Hepatocyte (in vitro differentiated cells): ENCODE results near the gene TEX55. TPM values are rescaled to one million over a fixed set of nuclear protein-coding genes. Genes with fewer than 3 reads are reported as not detected.

Experiments used
- DNase-seq: peaks from one replicate; pipeline ENCODE4 v3.0.0-alpha.2; 2016; ENCODE audit warnings: low spot score
- H2AFZ ChIP-seq: fragments of 200-600 bp; sonication (generic); 2 replicates; pipeline ENCODE4 v1.6.0; 2016; ENCODE audit warnings: antibody characterized with exemption, mild to moderate bottlenecking
- H3K27ac ChIP-seq: fragments of 200-600 bp; sonication (generic); 2 replicates; pipeline ENCODE4 v1.5.1; 2016; ENCODE audit warnings: mild to moderate bottlenecking
- H3K27me3 ChIP-seq: fragments of 200-600 bp; sonication (generic); 2 replicates; pipeline ENCODE4 v1.6.1; 2016
- H3K36me3 ChIP-seq: fragments of 200-600 bp; sonication (generic); replicated peaks from 2 replicates; pipeline ENCODE4 v1.5.1; 2016; ENCODE audit warnings: low read depth; ENCODE audit not compliant: insufficient read depth
- H3K4me1 ChIP-seq: fragments of 200-600 bp; sonication (generic); 2 replicates; pipeline ENCODE4 v1.5.1; 2016; ENCODE audit warnings: mild to moderate bottlenecking, moderate library complexity; ENCODE audit not compliant: insufficient read depth
- H3K4me2 ChIP-seq: fragments of 200-600 bp; sonication (generic); 2 replicates; pipeline ENCODE4 v1.6.0; 2016
- H3K4me3 ChIP-seq: fragments of 200-600 bp; sonication (generic); 2 replicates; pipeline ENCODE4 v1.5.1; 2016; ENCODE audit warnings: mild to moderate bottlenecking
- H3K79me2 ChIP-seq: fragments of 200-600 bp; sonication (generic); 2 replicates; pipeline ENCODE4 v1.6.0; 2017; ENCODE audit warnings: mild to moderate bottlenecking
- H3K9me2 ChIP-seq: fragments of 200-600 bp; sonication (generic); replicated peaks from 2 replicates; pipeline ENCODE4 v1.6.0; 2017; ENCODE audit warnings: mild to moderate bottlenecking; ENCODE audit not compliant: insufficient read depth
- H3K9me3 ChIP-seq: fragments of 200-600 bp; sonication (generic); 2 replicates; pipeline ENCODE4 v1.5.1; 2016; ENCODE audit warnings: low read depth, mild to moderate bottlenecking
- H4K20me1 ChIP-seq: fragments of 200-600 bp; sonication (generic); 2 replicates; pipeline ENCODE4 v1.6.0; 2016; ENCODE audit warnings: mild to moderate bottlenecking; ENCODE audit not compliant: insufficient read depth, poor library complexity, severe bottlenecking
- EZH2 ChIP-seq: fragments of 200-600 bp; sonication (generic); IDR thresholded peaks from 2 replicates; pipeline ENCODE4 v1.6.1; 2016; ENCODE audit warnings: antibody characterized with exemption, mild to moderate bottlenecking, borderline replicate concordance
- EZH2phosphoT487 ChIP-seq: fragments of 200-600 bp; sonication (generic); IDR thresholded peaks from one replicate; pipeline ENCODE4 v1.6.1; 2018; ENCODE audit warnings: antibody characterized with exemption, mild to moderate bottlenecking, low read depth, moderate library complexity; ENCODE audit not compliant: unreplicated experiment, severe bottlenecking
- WGBS: methylation state at CpG from one replicate; pipeline ENCODE4 v1.1.6; 2016; ENCODE audit warnings: low lambda C conversion rate; ENCODE audit errors: missing lambda C conversion rate; 5-methylcytosine and 5-hydroxymethylcytosine counted together
- polyA plus RNA-seq: library from polyadenylated mRNA; unstranded; fragments of >200 nt; fragmentation: Nextera tagmentation; extraction: Ambion mirVana; gene quantifications from 2 replicates; pipeline ENCODE4 v1.2.1, GENCODE V29; 2016
- total RNA-seq: library from RNA; depleted of rRNA; stranded (reverse); fragments of >200 nt; gene quantifications from 2 replicates; pipeline ENCODE4 v1.2.3, GENCODE V29; 2014
- TF ChIP-seq, protein P1 (sequence below): fragments of 200-600 bp; sonication (generic); IDR thresholded peaks from 2 replicates; pipeline ENCODE4 v1.5.1; 2016; ENCODE audit warnings: antibody characterized with exemption, mild to moderate bottlenecking; ENCODE audit not compliant: poor library complexity

TEX55 gene
- total and polyA plus RNA-seq, 2 experiments from 2014 or later = not detected

DNA sequence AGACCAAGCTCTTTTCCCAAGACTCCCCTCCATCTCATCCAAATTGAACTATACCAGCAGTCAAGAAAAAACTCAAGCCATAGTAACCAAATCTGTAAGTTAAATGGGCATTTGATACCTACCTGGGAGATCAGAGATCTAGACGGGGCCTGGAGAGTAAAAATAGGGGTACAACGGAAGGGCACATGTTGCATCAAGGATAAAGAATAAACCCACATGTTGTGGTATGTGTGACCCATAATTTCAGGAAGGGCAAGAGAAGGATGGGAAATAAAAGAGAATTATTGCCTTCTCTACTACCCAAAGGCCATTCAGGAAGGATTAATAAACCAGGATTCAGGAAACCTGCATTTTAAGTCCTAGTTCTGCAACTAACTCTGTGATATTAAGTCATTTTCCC lies 1.5 kb downstream of the TEX55 start:
- no peaks in the 10 kb centered on the region for H3K36me3 ChIP-seq
- no peaks in the 10 kb centered on the region for H3K79me2 ChIP-seq
- DNase-seq = no peak
- TF ChIP-seq, protein P1, sequence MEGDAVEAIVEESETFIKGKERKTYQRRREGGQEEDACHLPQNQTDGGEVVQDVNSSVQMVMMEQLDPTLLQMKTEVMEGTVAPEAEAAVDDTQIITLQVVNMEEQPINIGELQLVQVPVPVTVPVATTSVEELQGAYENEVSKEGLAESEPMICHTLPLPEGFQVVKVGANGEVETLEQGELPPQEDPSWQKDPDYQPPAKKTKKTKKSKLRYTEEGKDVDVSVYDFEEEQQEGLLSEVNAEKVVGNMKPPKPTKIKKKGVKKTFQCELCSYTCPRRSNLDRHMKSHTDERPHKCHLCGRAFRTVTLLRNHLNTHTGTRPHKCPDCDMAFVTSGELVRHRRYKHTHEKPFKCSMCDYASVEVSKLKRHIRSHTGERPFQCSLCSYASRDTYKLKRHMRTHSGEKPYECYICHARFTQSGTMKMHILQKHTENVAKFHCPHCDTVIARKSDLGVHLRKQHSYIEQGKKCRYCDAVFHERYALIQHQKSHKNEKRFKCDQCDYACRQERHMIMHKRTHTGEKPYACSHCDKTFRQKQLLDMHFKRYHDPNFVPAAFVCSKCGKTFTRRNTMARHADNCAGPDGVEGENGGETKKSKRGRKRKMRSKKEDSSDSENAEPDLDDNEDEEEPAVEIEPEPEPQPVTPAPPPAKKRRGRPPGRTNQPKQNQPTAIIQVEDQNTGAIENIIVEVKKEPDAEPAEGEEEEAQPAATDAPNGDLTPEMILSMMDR = no peak
- TF ChIP-seq EZH2phosphoT487 = no peak
- no peak for TF ChIP-seq EZH2
- no peak overlapping the region for H3K27ac ChIP-seq
- no peaks in the 10 kb centered on the region for H3K9me2 ChIP-seq
- no peaks in the 10 kb centered on the region for H4K20me1 ChIP-seq
- H3K4me3 ChIP-seq = no peak overlapping the region
- H3K9me3 ChIP-seq = no peaks in the 10 kb centered on the region
- peaks cover 4% of the 10 kb centered on the region for H3K4me1 ChIP-seq
- H3K27me3 ChIP-seq = no peaks in the 10 kb centered on the region
- no peak overlapping the region for H2AFZ ChIP-seq
- WGBS = 51% methylated on average over 2 of the region's 2 CpGs
- H3K4me2 ChIP-seq = no peak overlapping the region

DNA sequence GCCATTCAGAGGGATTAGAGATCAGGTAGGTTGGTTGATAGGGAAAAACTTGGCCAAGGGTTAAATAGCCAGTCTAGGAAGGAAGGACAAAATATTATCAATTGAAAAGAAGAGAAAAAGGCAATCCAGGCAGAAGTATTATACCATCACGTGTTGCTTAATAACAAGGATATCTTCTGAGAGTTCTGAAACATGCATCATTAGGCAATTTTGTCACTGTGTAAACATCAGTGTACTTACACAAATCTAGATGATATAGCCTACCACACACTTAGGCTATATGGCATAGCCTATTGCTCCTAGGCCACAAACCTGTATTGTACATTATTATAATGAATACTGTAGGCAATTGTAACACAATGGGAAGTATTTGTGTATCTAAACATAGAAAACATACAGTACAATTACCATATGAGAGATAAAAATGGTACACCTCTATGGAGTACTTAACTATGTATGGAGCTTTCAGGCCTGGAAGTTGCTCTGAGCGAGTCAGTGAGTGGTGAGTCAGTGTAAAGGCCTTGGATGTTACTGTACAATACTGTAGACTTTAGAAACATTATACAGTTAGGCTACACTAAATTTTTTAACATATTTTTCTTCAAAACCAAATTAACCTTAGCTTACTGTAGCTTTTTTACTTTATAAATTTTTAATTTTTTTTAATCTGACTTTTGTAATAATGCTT lies 2.7 kb downstream of the TEX55 start:
- Histone ChIP-seq H3K4me1 (peaks cover 4% of the 10 kb centered on the region), H3K36me3 (no peaks in the 10 kb centered on the region), H3K4me2 (no peak overlapping the region), H3K27ac (peak overlapping the region; percentile 11), H3K4me3 (no peak overlapping the region), H2AFZ (no peak overlapping the region), H3K9me3 (no peaks in the 10 kb centered on the region), H3K9me2 (no peaks in the 10 kb centered on the region), H4K20me1 (no peaks in the 10 kb centered on the region), H3K27me3 (no peaks in the 10 kb centered on the region), H3K79me2 (no peaks in the 10 kb centered on the region)
- WGBS = 90% methylated on average over 2 of the region's 2 CpGs
- DNase-seq = no peak
- TF ChIP-seq EZH2 = no peak
- TF ChIP-seq, protein P1 = no peak
- TF ChIP-seq EZH2phosphoT487 = no peak

DNA sequence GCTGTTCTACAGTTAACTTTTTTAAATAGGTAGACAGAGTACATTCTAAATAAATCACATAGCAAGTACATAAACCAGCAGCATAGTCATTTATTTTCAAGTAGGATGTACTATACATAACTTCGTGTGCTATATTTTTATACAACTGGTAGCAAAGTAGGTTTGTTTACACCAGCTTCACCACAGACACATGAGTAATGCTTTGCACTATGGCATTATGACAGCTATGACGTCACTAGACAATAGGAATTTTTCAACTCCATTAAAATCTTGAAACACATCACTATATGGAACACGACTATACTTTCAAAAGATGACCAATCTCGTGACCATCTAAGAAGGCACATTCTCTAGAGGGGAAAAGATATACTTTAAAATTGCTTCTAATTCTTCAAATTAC lies 3.5 kb downstream of the TEX55 start:
- H3K4me2 ChIP-seq = no peak overlapping the region
- H3K36me3 ChIP-seq = no peaks in the 10 kb centered on the region
- no peaks in the 10 kb centered on the region for H3K9me3 ChIP-seq
- no peak for DNase-seq
- no peaks in the 10 kb centered on the region for H3K79me2 ChIP-seq
- H2AFZ ChIP-seq = no peak overlapping the region
- H4K20me1 ChIP-seq = no peaks in the 10 kb centered on the region
- H3K9me2 ChIP-seq = no peaks in the 10 kb centered on the region
- no peaks in the 10 kb centered on the region for H3K27me3 ChIP-seq
- no peak overlapping the region for H3K27ac ChIP-seq
- TF ChIP-seq, protein P1 = no peak
- TF ChIP-seq EZH2 (no peak), EZH2phosphoT487 (no peak)
- WGBS = 81% methylated on average over 4 of the region's 4 CpGs
- H3K4me1 ChIP-seq = peaks cover 4% of the 10 kb centered on the region
- H3K4me3 ChIP-seq = no peak overlapping the region

DNA sequence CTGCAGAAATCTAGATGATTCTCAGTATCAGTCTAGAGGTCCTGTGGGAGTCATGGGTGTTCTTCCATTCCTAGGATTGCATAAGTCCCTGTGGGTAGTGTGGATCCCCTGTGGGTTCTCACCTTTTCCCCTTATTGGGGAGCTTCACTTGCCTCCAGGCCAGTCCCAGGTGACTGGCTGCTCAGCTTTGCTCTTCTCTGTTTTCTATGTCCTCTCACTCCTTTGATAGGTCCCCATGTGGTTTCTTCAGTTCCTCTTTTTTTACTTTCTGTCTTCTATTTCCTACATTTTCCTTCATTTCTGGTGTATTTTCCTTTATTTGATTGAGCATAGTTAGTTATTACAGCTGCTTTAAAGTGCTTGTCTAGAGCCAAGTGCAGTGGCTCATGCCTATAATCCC lies 10.9 kb downstream of the TEX55 start:
- TF ChIP-seq, protein P1 = no peak
- Histone ChIP-seq H3K79me2 (no peaks in the 10 kb centered on the region), H3K27me3 (no peaks in the 10 kb centered on the region), H3K4me2 (no peak overlapping the region), H3K4me1 (peaks cover 8% of the 10 kb centered on the region), H4K20me1 (no peaks in the 10 kb centered on the region), H3K9me3 (no peaks in the 10 kb centered on the region), H3K27ac (no peak overlapping the region), H2AFZ (no peak overlapping the region), H3K9me2 (no peaks in the 10 kb centered on the region), H3K36me3 (no peaks in the 10 kb centered on the region), H3K4me3 (no peak overlapping the region)
- no peak for DNase-seq
